Suppressor macrophage (primary cell): ENCODE data around the gene MRGPRX4.

ENCODE experiments used
- DNase-seq, 4 experiments: peaks; one replicate each; pipeline ENCODE4 v3.0.0-alpha.2; 2020 to 2022

Gene MRGPRX4

GRCh38 chr11:18221274-18221876 is 48.7 kb downstream of the MRGPRX4 start:
- DNase-seq, result no peak

- DNase-seq, result no peak
These were observed 50.3 kb downstream of the MRGPRX4 start for GRCh38 chr11:18222814-18223421.
